Umbilical cord (tissue), 2 donors: Measurements from ENCODE around the gene OR2H2. TPM values are rescaled to one million over a fixed set of nuclear protein-coding genes. Genes with fewer than 3 reads are reported as not detected.
A peak's percentile ranks its signal among the peaks of the same experiment; 100 is the strongest.

ENCODE experiments used
- DNase-seq: peaks from one replicate; pipeline ENCODE4 v3.0.0-alpha.2; 2015; ENCODE audit warnings: low spot score
- total RNA-seq: library from RNA; depleted of rRNA; stranded (reverse); fragments of >200 nt; gene quantifications from one replicate; pipeline ENCODE4 v1.2.3, GENCODE V29; 2014; ENCODE audit warnings: low replicate concordance; ENCODE audit not compliant: insufficient read depth

Gene OR2H2
- total RNA-seq, 1 donor from 2014 or later, result 0.48 TPM

DNA sequence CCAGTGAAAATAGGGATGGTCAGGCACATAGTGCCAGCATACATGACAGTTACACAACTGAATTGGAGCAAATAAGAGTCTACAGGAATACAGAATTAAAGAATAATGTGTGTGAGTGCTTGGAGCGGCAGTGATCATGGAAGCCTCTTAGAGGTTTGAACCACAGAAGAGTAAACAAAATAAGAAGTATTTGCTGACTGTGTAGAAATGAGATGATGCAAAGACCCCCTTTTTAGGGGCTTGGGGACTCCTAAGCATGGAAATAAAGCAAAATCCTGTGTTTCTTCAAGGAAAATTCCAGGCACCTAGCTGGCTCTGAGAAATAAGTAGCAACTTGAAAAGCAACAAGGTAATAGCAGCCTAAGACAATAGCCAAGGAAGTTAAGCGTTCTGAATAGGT lies 6.8 kb downstream of the OR2H2 start:
- no peak for DNase-seq

DNA sequence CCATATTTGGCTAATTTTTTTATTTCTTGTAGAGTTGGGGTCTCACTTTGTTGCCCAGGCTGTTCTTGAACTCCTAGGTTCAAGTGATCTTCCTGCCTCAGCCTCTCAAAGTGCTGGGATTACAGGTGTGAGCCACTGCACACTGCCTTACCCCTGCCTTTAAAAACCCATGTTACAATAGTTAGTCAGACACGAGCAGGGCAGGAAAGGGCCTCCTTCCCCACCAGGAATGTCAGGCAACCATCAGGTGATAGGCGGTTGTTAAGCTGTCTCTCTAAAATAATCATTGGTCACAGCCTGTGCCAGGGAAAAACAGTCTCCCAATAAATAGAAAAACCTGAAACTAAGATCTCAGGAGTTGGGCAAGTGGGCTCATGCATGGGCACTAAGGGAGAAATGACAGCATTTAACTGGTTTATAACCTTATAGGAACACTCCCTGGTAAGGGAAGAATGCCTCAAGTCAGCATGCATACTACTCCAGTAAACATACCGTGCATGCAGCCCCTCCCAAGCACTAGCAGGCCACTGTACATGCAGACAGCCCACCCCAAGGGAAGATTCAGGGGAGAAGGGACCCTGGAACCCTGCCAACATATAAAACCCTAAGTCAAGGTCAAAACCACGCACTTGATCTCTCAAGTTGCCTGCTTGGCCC lies 8.4 kb downstream of the OR2H2 start:
- peak; percentile 20 for DNase-seq

GRCh38 chr6:29596381-29596900 lies 11.5 kb downstream of the OR2H2 start:
- DNase-seq, result no peak

GRCh38 chr6:29597184-29597583 lies 12.3 kb downstream of the OR2H2 start:
- DNase-seq, result no peak

DNA sequence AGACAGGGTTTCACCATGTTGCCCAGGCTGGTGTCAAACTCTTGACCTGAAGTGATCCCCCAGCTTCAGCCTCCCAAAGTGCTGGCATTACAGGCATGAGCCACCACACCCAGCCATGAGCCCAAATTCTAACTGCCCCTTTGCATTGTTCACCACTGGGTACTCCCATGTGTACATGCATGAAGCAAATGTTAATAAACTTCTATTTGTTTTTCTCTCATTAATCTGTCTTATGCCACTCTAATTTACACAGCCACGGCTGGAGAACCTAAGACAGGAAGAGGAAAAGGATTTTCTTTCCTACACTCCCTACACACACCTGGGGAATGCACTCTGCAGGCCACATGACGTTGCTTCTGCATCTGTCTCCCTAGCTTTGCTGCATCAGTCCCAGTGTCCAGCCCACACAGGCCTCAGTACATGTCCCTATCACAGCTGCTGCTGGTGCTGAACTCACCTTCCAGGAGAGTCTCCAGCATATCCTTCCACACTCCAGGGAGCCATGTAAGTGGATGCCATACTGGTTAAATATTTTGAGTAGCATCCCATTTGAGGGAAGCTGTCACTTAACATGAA lies 13.3 kb downstream of the OR2H2 start:
- DNase-seq, result no peak

- DNase-seq, result peak; percentile 15
Observed at GRCh38 chr6:29602564-29603361, 17.8 kb downstream of the OR2H2 start.

- DNase-seq, result no peak
Observed at GRCh38 chr6:29603456-29603855, 18.5 kb downstream of the OR2H2 start.

DNA sequence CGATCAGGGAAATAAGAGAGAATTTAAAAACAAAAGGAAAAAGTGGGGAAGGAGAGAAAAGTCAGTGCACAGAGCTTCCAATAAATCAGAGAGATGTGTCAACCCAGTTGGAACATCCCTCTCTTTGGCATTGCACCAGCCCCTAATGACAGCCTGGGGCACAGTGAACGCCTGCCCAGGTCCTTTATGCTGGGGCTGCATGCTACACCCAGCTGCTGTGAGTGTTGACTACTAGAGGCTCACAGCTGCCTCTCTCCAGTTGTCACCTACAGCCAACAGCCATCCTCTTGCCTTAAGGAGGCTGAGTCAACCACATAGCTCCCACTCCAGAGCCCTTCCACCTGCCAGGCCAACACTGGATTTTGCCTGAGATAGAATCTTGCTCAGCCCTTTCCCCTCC lies 19.0 kb downstream of the OR2H2 start:
- no peak for DNase-seq

DNA sequence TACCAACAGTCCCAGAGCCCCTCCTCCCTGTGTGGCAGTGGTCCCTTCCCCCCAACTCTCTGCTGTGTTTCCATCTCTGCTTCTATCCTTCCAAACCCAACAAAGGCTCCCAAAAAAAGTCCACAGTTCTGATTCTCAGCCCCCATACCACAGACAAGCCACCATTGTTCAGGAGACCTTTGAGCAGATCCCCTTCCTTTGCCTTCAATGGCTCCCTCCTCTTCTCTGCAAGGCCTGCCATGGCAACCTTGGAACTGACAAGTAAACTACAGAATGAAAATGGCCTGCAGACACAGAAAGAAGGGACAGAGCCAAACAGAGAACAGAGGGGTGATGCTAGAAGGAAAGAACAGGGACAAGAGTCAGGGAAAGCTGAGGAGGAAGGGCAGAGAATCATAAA lies 23.2 kb downstream of the OR2H2 start:
- no peak for DNase-seq

GRCh38 chr6:29610540-29610939 lies 25.6 kb downstream of the OR2H2 start:
- no peak for DNase-seq

DNA sequence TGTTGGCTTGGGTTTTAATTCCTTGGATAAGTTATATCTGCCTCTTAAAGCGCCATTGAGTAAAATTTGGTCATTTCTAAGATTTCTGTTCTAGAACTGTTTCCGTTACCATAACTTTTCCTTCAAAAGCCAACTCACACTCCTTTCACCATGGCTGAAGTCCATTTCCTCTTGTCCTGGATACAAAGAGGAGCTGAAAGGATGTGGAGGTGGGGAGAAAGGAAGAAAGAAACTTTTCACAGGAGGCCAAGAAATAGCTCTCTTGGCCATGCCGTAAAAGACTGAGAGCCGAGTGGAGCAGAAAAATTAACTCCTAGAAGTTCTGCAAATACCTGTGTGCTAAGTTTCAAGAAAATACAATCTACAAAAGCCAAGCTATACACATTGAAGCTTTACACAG lies 26.5 kb downstream of the OR2H2 start:
- no peak for DNase-seq

GRCh38 chr6:29617782-29618554 lies 33.0 kb downstream of the OR2H2 start:
- no peak for DNase-seq

- no peak for DNase-seq
Observed at GRCh38 chr6:29619578-29620160, 34.7 kb downstream of the OR2H2 start.

DNA sequence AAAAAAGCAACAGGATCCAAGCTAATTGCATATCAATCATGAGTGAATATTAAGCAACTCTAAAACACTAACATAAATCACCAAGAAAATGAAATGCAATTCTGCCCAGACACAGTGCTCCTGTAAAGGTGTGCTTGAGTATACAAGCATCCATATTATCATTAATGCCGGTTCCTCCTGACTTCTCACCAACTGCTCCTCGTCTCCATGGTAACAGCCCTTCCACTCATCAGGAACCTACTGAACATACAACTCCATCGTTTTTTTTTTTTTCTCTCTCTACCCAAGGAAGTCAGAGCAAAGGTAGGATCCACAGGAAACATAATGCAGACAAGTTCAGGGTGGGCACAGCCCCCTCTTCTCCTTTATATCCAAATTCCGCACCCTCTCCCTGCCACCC lies 35.7 kb downstream of the OR2H2 start:
- no peak for DNase-seq

- DNase-seq, result no peak
Observed at GRCh38 chr6:29624520-29624961, 39.6 kb downstream of the OR2H2 start.

GRCh38 chr6:29625337-29625930 lies 40.5 kb downstream of the OR2H2 start:
- DNase-seq, result no peak

DNA sequence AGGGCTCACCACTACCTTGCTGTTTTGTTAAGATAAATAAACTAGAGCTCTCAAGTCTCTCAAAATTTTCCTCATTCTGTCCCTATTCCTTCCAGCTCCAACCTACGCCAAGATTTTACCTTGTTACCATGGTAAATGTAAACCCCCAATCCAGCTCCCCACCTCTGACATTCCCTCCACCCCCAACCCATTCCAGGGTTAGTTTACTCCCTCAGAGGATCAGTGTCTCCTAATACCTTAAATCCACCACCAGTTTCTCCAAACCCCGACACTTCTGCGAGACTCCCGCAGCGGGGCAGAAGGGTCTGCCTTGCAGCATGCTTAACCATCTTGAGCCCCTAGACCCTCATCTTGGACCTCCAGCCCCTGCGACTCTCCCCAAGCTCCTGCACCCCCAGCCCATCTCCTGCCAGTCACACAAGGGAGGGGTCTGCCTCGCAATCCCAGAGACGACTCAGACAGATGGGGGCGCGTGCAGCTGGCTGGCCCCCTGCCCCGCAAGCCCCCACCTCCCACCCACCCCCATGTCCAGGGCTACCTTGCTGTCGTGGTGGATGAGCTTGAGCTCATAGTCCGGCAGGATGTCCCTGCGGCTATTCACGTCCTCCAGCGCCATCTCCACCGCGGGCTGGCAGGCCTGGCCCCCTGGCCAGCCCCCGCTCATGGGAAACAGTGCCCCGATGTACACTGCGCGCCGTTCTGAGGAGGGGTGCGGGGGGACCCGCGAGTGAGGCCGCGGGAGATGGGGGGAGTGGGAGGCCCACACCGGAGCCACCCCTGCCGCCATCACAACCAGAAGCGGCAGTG lies 42.2 kb downstream of the OR2H2 start:
- no peak for DNase-seq

DNA sequence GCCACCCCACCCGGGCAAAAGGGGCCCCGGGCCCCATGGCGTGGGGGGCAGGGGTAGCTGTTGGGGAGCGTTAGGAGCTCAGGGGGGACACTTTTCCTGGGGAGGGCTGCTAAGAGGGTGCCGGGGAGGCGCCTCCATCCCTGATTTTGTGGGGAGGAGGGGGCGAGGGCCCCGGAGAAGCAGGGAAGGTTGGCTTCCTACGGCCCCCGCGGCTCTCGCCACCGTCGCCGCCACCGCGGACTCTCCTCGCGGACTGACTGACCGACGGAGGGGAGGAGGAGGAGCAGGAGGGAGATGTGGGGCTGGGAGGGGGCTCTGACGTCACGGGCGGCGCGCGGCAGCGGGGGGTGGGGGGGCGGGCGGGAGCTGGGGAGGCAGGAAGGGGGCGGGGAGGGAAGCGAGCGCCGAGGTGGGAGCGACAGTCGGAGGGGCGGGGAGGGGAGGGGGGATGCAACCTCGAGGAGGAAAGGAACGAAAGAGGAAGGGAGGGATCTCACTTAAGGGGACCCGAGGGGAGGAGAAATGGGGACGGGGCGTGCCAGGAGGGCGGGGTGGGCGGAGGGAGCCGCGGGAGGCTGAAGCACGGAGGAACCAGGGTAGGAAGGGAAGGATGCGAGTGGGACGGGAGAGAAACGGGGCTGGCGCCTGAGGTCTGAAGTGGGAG lies 43.0 kb downstream of the OR2H2 start:
- peak; percentile 90 for DNase-seq

DNA sequence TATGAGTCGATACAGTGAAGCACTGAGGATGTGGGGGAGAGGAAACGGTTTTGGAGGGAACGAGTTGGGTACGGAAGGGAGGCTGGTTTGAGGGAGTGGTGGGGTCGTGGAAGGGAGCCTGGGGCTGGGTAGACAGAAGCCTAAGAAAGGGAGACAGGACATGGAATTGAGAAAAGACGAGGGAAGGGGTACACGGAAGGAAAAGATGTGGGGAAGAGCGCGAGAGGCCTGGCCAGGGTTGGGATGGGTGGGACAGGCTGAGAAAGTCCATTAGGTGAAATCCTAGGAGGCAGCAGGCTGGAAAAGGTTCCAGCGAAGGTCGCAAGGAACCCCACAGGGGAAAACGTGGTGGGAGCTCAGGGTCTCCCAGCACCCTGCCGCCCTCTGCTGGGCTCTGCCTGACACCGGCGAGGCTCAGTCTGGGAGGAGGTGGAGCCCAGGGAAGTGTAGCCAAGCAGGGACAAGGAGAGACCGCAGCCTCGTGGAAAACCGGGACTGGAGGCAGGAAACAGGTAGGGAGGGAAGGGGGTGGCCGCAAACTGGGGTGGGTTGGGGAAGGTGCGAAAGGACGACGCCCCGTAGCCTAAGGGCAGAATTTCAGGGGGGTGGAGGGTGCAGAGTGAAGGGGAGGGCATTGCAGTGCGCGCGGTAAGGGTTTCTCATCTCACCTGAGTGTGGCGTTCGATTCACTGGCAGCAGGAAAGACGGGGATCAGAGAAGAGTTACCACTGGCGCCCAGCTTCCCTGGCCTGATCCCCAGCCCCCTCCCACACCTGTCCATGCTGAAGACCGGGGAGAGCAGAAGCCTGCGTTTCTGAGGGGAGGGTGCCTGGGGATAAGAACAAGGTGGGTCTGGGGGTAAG lies 43.7 kb downstream of the OR2H2 start:
- DNase-seq, result peak; percentile 81
